Measurements from ENCODE around the gene SRRM4. TPM values are rescaled to one million over a fixed set of nuclear protein-coding genes. Genes with fewer than 3 reads are reported as not detected.

SRRM4 gene
- total and polyA plus RNA-seq, 10 of the 15 experiments (the other 5 are each of a cell fraction or from before 2014, with no cell fraction given), result under 0.01 to 0.01 TPM; not detected in 8

- 8% methylated on average over 4 of the region's 4 CpGs for WGBS (ENCODE audit: insufficient coverage, insufficient replicate concordance, low lambda C conversion rate, missing lambda C conversion rate)
- no peak for FAIRE-seq
Measured at GRCh38 chr12:119122751-119123150, 141.4 kb downstream of the SRRM4 start.

More at GRCh38 chr12:119122751-119123150, 141.4 kb downstream of the SRRM4 start:
- no peak for DNase-seq (ENCODE audit: low read depth, low spot score)
- H3K79me2 ChIP-seq (ENCODE audit: control insufficient read depth, insufficient read depth, low read length), result no peaks in the 10 kb centered on the region
- H3K27ac ChIP-seq (ENCODE audit: control insufficient read depth, insufficient read depth), result no peak overlapping the region
- no peaks in the 10 kb centered on the region; a peak in 1 of 4 replicates for H3K27me3 ChIP-seq (replicated peaks in 1 of 2; ENCODE audit: control insufficient read depth in 2 of 2, insufficient read depth in 2 of 2, low read length in 1 of 2)
- H3K36me3 ChIP-seq (ENCODE audit: control insufficient read depth in 2 of 2, insufficient read depth in 2 of 2, low read length in 1 of 2), result no peaks in the 10 kb centered on the region
- no peaks in the 10 kb centered on the region for H3K4me1 ChIP-seq (ENCODE audit: control insufficient read depth, insufficient read depth, low read length)
- TF ChIP-seq NFXL1 (IDR thresholded peaks at IDR 0.05; ENCODE audit: borderline replicate concordance) (no peak), RCOR1 (conservative IDR thresholded peaks at IDR 0.05; ENCODE audit: low read depth, low read length) (no peak), CREM (IDR thresholded peaks at IDR 0.05; ENCODE audit: low read depth) (no peak), ZNF207 (IDR thresholded peaks at IDR 0.05; ENCODE audit: borderline replicate concordance) (no peak), IRF5 (IDR thresholded peaks at IDR 0.05; ENCODE audit: borderline replicate concordance) (no peak), MEF2A (IDR thresholded peaks at IDR 0.05; ENCODE audit: insufficient read depth, low read depth, low read length) (no peak), HDAC6 (IDR thresholded peaks at IDR 0.05; ENCODE audit: unreplicated experiment) (no peak), BCL11A (IDR thresholded peaks at IDR 0.05; ENCODE audit: low read depth, low read length) (no peak), CBX5 (IDR thresholded peaks at IDR 0.05; ENCODE audit: low read depth) (no peak), CTCF (IDR thresholded peaks at IDR 0.05 in 2 of 3, conservative IDR thresholded peaks at IDR 0.05 in 1 of 3; ENCODE audit: control insufficient read depth in 2 of 3, extremely low read depth in 1 of 3, insufficient read depth in 1 of 3, low read depth in 3 of 3, low read length in 3 of 3) (no peak), SMAD1 (IDR thresholded peaks at IDR 0.05; ENCODE audit: low read depth, partially characterized antibody) (no peak), NR2C2 (IDR thresholded peaks at IDR 0.05; ENCODE audit: borderline replicate concordance, control insufficient read depth, insufficient read length, low read depth) (no peak), IRF3 (IDR thresholded peaks at IDR 0.05) (no peak), YY1 (IDR thresholded peaks at IDR 0.05; ENCODE audit: low read depth, low read length) (no peak)
- intact Hi-C loops (cut with micrococcal nuclease; ENCODE audit: unreplicated experiment) (no loop called here), in situ Hi-C loops (cut with MboI) (no loop called here)
- H3K9me3 ChIP-seq (replicated peaks; ENCODE audit: control insufficient read depth, insufficient read depth, low read length), result no peaks in the 10 kb centered on the region
- ATAC-seq, result no peak
- ChIA-PET CTCF (no interaction called here), SMC1A (ENCODE audit: uncharacterized antibody, unreplicated experiment) (no interaction called here), POLR2A (interaction anchor here (0.6 kb wide), 1 partner anchor 482 kb away, joined by 3 read pairs; no protein-coding TSS in a partner anchor), RAD21 (ENCODE audit: unreplicated experiment) (no interaction called here)
- no peak overlapping the region for H3K9ac ChIP-seq (ENCODE audit: control insufficient read depth, insufficient read depth, low read length)
- no peaks in the 10 kb centered on the region for H4K20me1 ChIP-seq (ENCODE audit: control insufficient read depth, insufficient read depth)
- no TSS peak for BruUV-seq (replicated peaks)
- no peak overlapping the region for H2AFZ ChIP-seq (ENCODE audit: control insufficient read depth, low read depth, low read length)
- no peak overlapping the region for H3K4me2 ChIP-seq (ENCODE audit: control insufficient read depth, insufficient read depth)
- H3K4me3 ChIP-seq, result no peak overlapping the region
